ENCODE results near the gene LIN9. TPM values are rescaled to one million over a fixed set of nuclear protein-coding genes. Genes with fewer than 3 reads are reported as not detected.

The LIN9 gene
- total RNA-seq, 6 donors from 2014 or later, result 1.00 to 6.2 (median 3.7) TPM

- WGBS, 2 donors, result 81% methylated on average over 12 to 15 of the region's 15 CpGs
- Histone ChIP-seq H3K27ac (no peak overlapping the region), H3K4me1 (peaks cover 0 to 6% (median 0%) of the 10 kb centered on the region in 4 donors), H3K4me3 (no peak overlapping the region), H3K36me3 (peaks cover 0 to 15% (median 6%) of the 10 kb centered on the region in 4 donors), H3K27me3 (no peaks in the 10 kb centered on the region), H3K9me3 (no peaks in the 10 kb centered on the region)
- DNase-seq (no peak), ATAC-seq (ENCODE audit: low FRiP score in 2 of 2) (no peak)
- no peak for TF ChIP-seq EP300 (IDR thresholded peaks at IDR 0.05)
- TF ChIP-seq POLR2AphosphoS5 (IDR thresholded peaks at IDR 0.05), result no peak
- TF ChIP-seq POLR2A (IDR thresholded peaks at IDR 0.05), result no peak
- no peak for TF ChIP-seq CTCF (IDR thresholded peaks at IDR 0.05)
Measured at GRCh38 chr1:226353698-226354525, 44.9 kb upstream of the LIN9 start.

GRCh38 chr1:226351709-226352108 lies 42.7 kb upstream of the LIN9 start:
- H3K27me3 ChIP-seq, result no peaks in the 10 kb centered on the region
- no peaks in the 10 kb centered on the region for H3K9me3 ChIP-seq
- H3K27ac ChIP-seq, result no peak overlapping the region
- peaks cover 0 to 6% (median 0%) of the 10 kb centered on the region in 4 donors for H3K4me1 ChIP-seq
- TF ChIP-seq EP300 (IDR thresholded peaks at IDR 0.05), result no peak
- no peak for TF ChIP-seq POLR2A (IDR thresholded peaks at IDR 0.05)
- no peak for TF ChIP-seq CTCF (IDR thresholded peaks at IDR 0.05)
- no peak for TF ChIP-seq POLR2AphosphoS5 (IDR thresholded peaks at IDR 0.05)
- ATAC-seq (ENCODE audit: low FRiP score in 2 of 2) (no peak), DNase-seq (no peak)
- no peak overlapping the region for H3K4me3 ChIP-seq
- 79 to 89% methylated on average over 3 of the region's 3 CpGs for WGBS, 2 donors
- H3K36me3 ChIP-seq, result peaks cover 0 to 5% (median 0%) of the 10 kb centered on the region in 4 donors

- Histone ChIP-seq H3K36me3 (no peaks in the 10 kb centered on the region), H3K4me3 (no peak overlapping the region), H3K4me1 (peaks cover 0 to 6% (median 0%) of the 10 kb centered on the region in 4 donors), H3K27ac (no peak overlapping the region), H3K27me3 (no peaks in the 10 kb centered on the region), H3K9me3 (no peaks in the 10 kb centered on the region)
- 60 to 79% methylated on average over 9 of the region's 9 CpGs for WGBS, 2 donors
- ATAC-seq (ENCODE audit: low FRiP score in 2 of 2) (no peak), DNase-seq (no peak)
- TF ChIP-seq POLR2AphosphoS5 (IDR thresholded peaks at IDR 0.05), result no peak
- TF ChIP-seq EP300 (IDR thresholded peaks at IDR 0.05), result no peak
- no peak for TF ChIP-seq CTCF (IDR thresholded peaks at IDR 0.05)
- TF ChIP-seq POLR2A (IDR thresholded peaks at IDR 0.05), result no peak
Measured at GRCh38 chr1:226350519-226350865, 41.5 kb upstream of the LIN9 start.

- WGBS, 2 donors, result 46 to 64% methylated on average over 18 of the region's 18 CpGs
- Histone ChIP-seq H3K4me3 (no peak overlapping the region), H3K27me3 (no peaks in the 10 kb centered on the region), H3K27ac (no peak overlapping the region), H3K36me3 (no peaks in the 10 kb centered on the region), H3K9me3 (no peaks in the 10 kb centered on the region), H3K4me1 (peaks cover 0 to 6% (median 0%) of the 10 kb centered on the region in 4 donors)
- no peak for TF ChIP-seq EP300 (IDR thresholded peaks at IDR 0.05)
- no peak for TF ChIP-seq CTCF (IDR thresholded peaks at IDR 0.05)
- no peak for TF ChIP-seq POLR2A (IDR thresholded peaks at IDR 0.05)
- no peak for TF ChIP-seq POLR2AphosphoS5 (IDR thresholded peaks at IDR 0.05)
- ATAC-seq (ENCODE audit: low FRiP score in 2 of 2) (no peak), DNase-seq (no peak)
Measured at GRCh38 chr1:226349801-226350518, 41.0 kb upstream of the LIN9 start.

All from upper lobe of left lung (tissue), 6 donors.